ENCODE data around the gene TCF12.
"Not testable (repeated sequence)": the region's sequence is repeated elsewhere in the genome, so short reads cannot be mapped to it uniquely, and the experiment has no call there.

The TCF12 gene

GRCh38 chr15:57134851-57135250 lies 216.4 kb downstream of the TCF12 start:
- DNase-seq (ENCODE audit: low read depth in 3 of 3): no peak

GRCh38 chr15:57135800-57136199 lies 217.4 kb downstream of the TCF12 start:
- no peak for DNase-seq (ENCODE audit: low read depth in 3 of 3)

GRCh38 chr15:57138349-57138788 lies 219.9 kb downstream of the TCF12 start:
- no peak for DNase-seq (ENCODE audit: low read depth in 3 of 3)

GRCh38 chr15:57143511-57144078 lies 225.2 kb downstream of the TCF12 start:
- no peak for DNase-seq (ENCODE audit: low read depth in 3 of 3)

GRCh38 chr15:57144448-57144847 lies 226.0 kb downstream of the TCF12 start:
- no peak for DNase-seq (ENCODE audit: low read depth in 3 of 3)

GRCh38 chr15:57146506-57147201 lies 228.2 kb downstream of the TCF12 start:
- DNase-seq (ENCODE audit: low read depth in 3 of 3): no peak

GRCh38 chr15:57147621-57148020 lies 229.2 kb downstream of the TCF12 start:
- no peak for DNase-seq (ENCODE audit: low read depth in 3 of 3)

- DNase-seq (ENCODE audit: low read depth in 3 of 3): no peak
Measured at GRCh38 chr15:57148262-57148661, 229.8 kb downstream of the TCF12 start.

- DNase-seq (ENCODE audit: low read depth in 3 of 3): no peak
Measured at GRCh38 chr15:57149196-57149595, 230.8 kb downstream of the TCF12 start.

GRCh38 chr15:57150066-57150865 lies 231.8 kb downstream of the TCF12 start:
- DNase-seq (ENCODE audit: low read depth in 3 of 3): no peak

- DNase-seq (ENCODE audit: low read depth in 3 of 3): not testable (repeated sequence)
Measured at GRCh38 chr15:57150866-57151203, 232.4 kb downstream of the TCF12 start.

GRCh38 chr15:57152133-57152532 lies 233.7 kb downstream of the TCF12 start:
- DNase-seq (ENCODE audit: low read depth in 3 of 3): no peak

- DNase-seq (ENCODE audit: low read depth in 3 of 3): no peak
Measured at GRCh38 chr15:57152666-57153539, 234.5 kb downstream of the TCF12 start.

- no peak for DNase-seq (ENCODE audit: low read depth in 3 of 3)
Measured at GRCh38 chr15:57156210-57156884, 237.9 kb downstream of the TCF12 start.

- DNase-seq (ENCODE audit: low read depth in 3 of 3): no peak
Measured at GRCh38 chr15:57158589-57158988, 240.1 kb downstream of the TCF12 start.

- DNase-seq (ENCODE audit: low read depth in 3 of 3): no peak
Measured at GRCh38 chr15:57158997-57159668, 240.7 kb downstream of the TCF12 start.

- DNase-seq (ENCODE audit: low read depth in 3 of 3): no peak
Measured at GRCh38 chr15:57159767-57160166, 241.3 kb downstream of the TCF12 start.

- DNase-seq (ENCODE audit: low read depth in 3 of 3): no peak
Measured at GRCh38 chr15:57160823-57161560, 242.5 kb downstream of the TCF12 start.

GRCh38 chr15:57164251-57164650 lies 245.8 kb downstream of the TCF12 start:
- DNase-seq (ENCODE audit: low read depth in 3 of 3): not testable (repeated sequence)

GRCh38 chr15:57165992-57166391 lies 247.5 kb downstream of the TCF12 start:
- DNase-seq (ENCODE audit: low read depth in 3 of 3): no peak
